NCI-H2227 (cell line): ENCODE results near the gene EOGT.

Experiments used
- DNase-seq: peaks from one replicate; lab custom pipeline; 2025; ENCODE audit not compliant: unreplicated experiment; lab: John Stamatoyannopoulos, UW

EOGT gene

GRCh38 chr3:69009559-69010410 is 3.7 kb downstream of the EOGT start:
- DNase-seq: no peak

GRCh38 chr3:69008980-69009379 is 4.5 kb downstream of the EOGT start:
- no peak for DNase-seq

- DNase-seq: no peak
These were observed 7.5 kb downstream of the EOGT start for GRCh38 chr3:69005791-69006482.

- DNase-seq: no peak
These were observed 8.3 kb downstream of the EOGT start for GRCh38 chr3:69005071-69005790.

- no peak for DNase-seq
These were observed 9.3 kb downstream of the EOGT start for GRCh38 chr3:69004138-69004537.

- DNase-seq: no peak
These were observed 13.9 kb downstream of the EOGT start for GRCh38 chr3:68999605-69000004.

- DNase-seq: no peak
These were observed 14.3 kb downstream of the EOGT start for GRCh38 chr3:68999158-68999557.

GRCh38 chr3:68997887-68998286 is 15.6 kb downstream of the EOGT start:
- no peak for DNase-seq

GRCh38 chr3:68996356-68996995 is 17.0 kb downstream of the EOGT start:
- peak; percentile 3 for DNase-seq

GRCh38 chr3:68988740-68989139 is 24.7 kb downstream of the EOGT start:
- DNase-seq: no peak

GRCh38 chr3:68987322-68987721 is 26.2 kb downstream of the EOGT start:
- no peak for DNase-seq

- no peak for DNase-seq
These were observed 26.8 kb downstream of the EOGT start for GRCh38 chr3:68986496-68987208.

- DNase-seq: no peak
These were observed 28.2 kb downstream of the EOGT start for GRCh38 chr3:68985146-68985790.

- no peak for DNase-seq
These were observed 29.4 kb downstream of the EOGT start for GRCh38 chr3:68984011-68984530.

GRCh38 chr3:68977486-68978167 is 35.9 kb downstream of the EOGT start:
- no peak for DNase-seq

- no peak for DNase-seq
These were observed 38.8 kb downstream of the EOGT start for GRCh38 chr3:68974711-68975110.

GRCh38 chr3:68973639-68974038 is 39.8 kb downstream of the EOGT start:
- DNase-seq: no peak

GRCh38 chr3:68972358-68972979 is 41.0 kb downstream of the EOGT start:
- peak; percentile 66 for DNase-seq

GRCh38 chr3:68964694-68965093 is 48.8 kb downstream of the EOGT start:
- no peak for DNase-seq
